Measurements from ENCODE around the gene PAIP2.
"Not testable (repeated sequence)": the region's sequence is repeated elsewhere in the genome, so short reads cannot be mapped to it uniquely, and the experiment has no call there.

The PAIP2 gene

GRCh38 chr5:139343476-139343875 is 1.8 kb downstream of the PAIP2 start:
- Histone ChIP-seq H3K36me3 (ENCODE audit: control insufficient read depth in 1 of 2, insufficient read depth in 2 of 2, low read depth in 1 of 2, low read length in 2 of 2) (peaks cover 9 to 14% of the 10 kb centered on the region in 2 experiments), H4K91ac (ENCODE audit: low read length) (no peak overlapping the region), H2BK12ac (ENCODE audit: low read length in 2 of 2) (no peak overlapping the region), H3K9me3 (ENCODE audit: control insufficient read depth, low read length) (no peaks in the 10 kb centered on the region), H3K4me3 (ENCODE audit: insufficient read depth in 1 of 2, low read depth in 1 of 2, low read length in 2 of 2) (peak overlapping the region in 1 of 2 experiments; percentile 99), H2AFZ (ENCODE audit: low read depth, low read length) (no peak overlapping the region), H2BK5ac (ENCODE audit: low read depth, low read length, poor library complexity, severe bottlenecking) (no peak overlapping the region), H3K4me1 (ENCODE audit: control insufficient read depth, insufficient read depth, low read depth, low read length) (peaks cover 3% of the 10 kb centered on the region), H3K18ac (ENCODE audit: low read depth in 1 of 2, low read length in 2 of 2) (no peak overlapping the region), H2BK120ac (ENCODE audit: low read depth, low read length) (no peak overlapping the region), H3K9ac (ENCODE audit: low read length) (peak overlapping the region; percentile 100), H3K27ac (ENCODE audit: low read length, poor library complexity, severe bottlenecking) (no peak overlapping the region), H2AK5ac (ENCODE audit: low read length, severe bottlenecking) (no peak overlapping the region), H3K4ac (ENCODE audit: low read depth in 1 of 2, low read length in 2 of 2) (no peak overlapping the region), H3K23ac (ENCODE audit: low read length in 2 of 2) (no peak overlapping the region), H3K4me2 (ENCODE audit: low read length, poor library complexity, severe bottlenecking) (peak overlapping the region; percentile 46), H2BK15ac (ENCODE audit: low read depth, poor library complexity, severe bottlenecking) (no peak overlapping the region), H3K14ac (ENCODE audit: low read length in 2 of 2) (no peak overlapping the region), H3K27me3 (ENCODE audit: control insufficient read depth in 1 of 2, insufficient read depth in 1 of 2, low read length in 2 of 2) (no peaks in the 10 kb centered on the region), H3K79me1 (replicated peaks; ENCODE audit: low read length, poor library complexity, severe bottlenecking) (no peaks in the 10 kb centered on the region), H4K8ac (ENCODE audit: low read length) (no peak overlapping the region)
- DNase-seq, result no peak
- WGBS, result 95% methylated on average over 9 of the region's 9 CpGs

- no peak overlapping the region for H2AK5ac ChIP-seq (ENCODE audit: low read length, severe bottlenecking)
- no peaks in the 10 kb centered on the region for H3K27me3 ChIP-seq (ENCODE audit: control insufficient read depth in 1 of 2, insufficient read depth in 1 of 2, low read length in 2 of 2)
- H3K18ac ChIP-seq (ENCODE audit: low read depth in 1 of 2, low read length in 2 of 2), result no peak overlapping the region
- no peak overlapping the region for H4K8ac ChIP-seq (ENCODE audit: low read length)
- no peaks in the 10 kb centered on the region for H3K79me1 ChIP-seq (replicated peaks; ENCODE audit: low read length, poor library complexity, severe bottlenecking)
- no peak overlapping the region for H2BK5ac ChIP-seq (ENCODE audit: low read depth, low read length, poor library complexity, severe bottlenecking)
- peak overlapping the region in 1 of 2 experiments; percentile 99 for H3K4me3 ChIP-seq (ENCODE audit: insufficient read depth in 1 of 2, low read depth in 1 of 2, low read length in 2 of 2)
- H2BK12ac ChIP-seq (ENCODE audit: low read length in 2 of 2), result no peak overlapping the region
- peaks cover 9 to 14% of the 10 kb centered on the region in 2 experiments for H3K36me3 ChIP-seq (ENCODE audit: control insufficient read depth in 1 of 2, insufficient read depth in 2 of 2, low read depth in 1 of 2, low read length in 2 of 2)
- H2BK120ac ChIP-seq (ENCODE audit: low read depth, low read length), result no peak overlapping the region
- DNase-seq, result no peak
- H3K23ac ChIP-seq (ENCODE audit: low read length in 2 of 2), result no peak overlapping the region
- no peak overlapping the region for H4K91ac ChIP-seq (ENCODE audit: low read length)
- no peak overlapping the region for H3K14ac ChIP-seq (ENCODE audit: low read length in 2 of 2)
- H2BK15ac ChIP-seq (ENCODE audit: low read depth, poor library complexity, severe bottlenecking), result no peak overlapping the region
- H3K4me1 ChIP-seq (ENCODE audit: control insufficient read depth, insufficient read depth, low read depth, low read length), result peaks cover 3% of the 10 kb centered on the region
- H3K9ac ChIP-seq (ENCODE audit: low read length), result no peak overlapping the region
- no peaks in the 10 kb centered on the region for H3K9me3 ChIP-seq (ENCODE audit: control insufficient read depth, low read length)
- no peak overlapping the region for H2AFZ ChIP-seq (ENCODE audit: low read depth, low read length)
- H3K4me2 ChIP-seq (ENCODE audit: low read length, poor library complexity, severe bottlenecking), result peak overlapping the region; percentile 28
- H3K27ac ChIP-seq (ENCODE audit: low read length, poor library complexity, severe bottlenecking), result no peak overlapping the region
- H3K4ac ChIP-seq (ENCODE audit: low read depth in 1 of 2, low read length in 2 of 2), result no peak overlapping the region
- 100% methylated on average over 2 of the region's 2 CpGs for WGBS
These were observed 2.5 kb downstream of the PAIP2 start for GRCh38 chr5:139344177-139344576.

GRCh38 chr5:139345442-139345841 is 3.8 kb downstream of the PAIP2 start:
- H2BK120ac ChIP-seq (ENCODE audit: low read depth, low read length); H3K9me3 ChIP-seq (ENCODE audit: control insufficient read depth, low read length); H2BK12ac ChIP-seq (ENCODE audit: low read length in 2 of 2); H3K4me3 ChIP-seq (ENCODE audit: insufficient read depth in 1 of 2, low read depth in 1 of 2, low read length in 2 of 2); H3K79me1 ChIP-seq (replicated peaks; ENCODE audit: low read length, poor library complexity, severe bottlenecking); H2AFZ ChIP-seq (ENCODE audit: low read depth, low read length); H3K4me1 ChIP-seq (ENCODE audit: control insufficient read depth, insufficient read depth, low read depth, low read length); H3K27me3 ChIP-seq (ENCODE audit: control insufficient read depth in 1 of 2, insufficient read depth in 1 of 2, low read length in 2 of 2); H2BK5ac ChIP-seq (ENCODE audit: low read depth, low read length, poor library complexity, severe bottlenecking); H4K91ac ChIP-seq (ENCODE audit: low read length); DNase-seq; H3K23ac ChIP-seq (ENCODE audit: low read length in 2 of 2); H4K8ac ChIP-seq (ENCODE audit: low read length); H3K14ac ChIP-seq (ENCODE audit: low read length in 2 of 2); H2AK5ac ChIP-seq (ENCODE audit: low read length, severe bottlenecking); H3K18ac ChIP-seq (ENCODE audit: low read depth in 1 of 2, low read length in 2 of 2); H3K4me2 ChIP-seq (ENCODE audit: low read length, poor library complexity, severe bottlenecking); H3K9ac ChIP-seq (ENCODE audit: low read length); H3K27ac ChIP-seq (ENCODE audit: low read length, poor library complexity, severe bottlenecking); H3K4ac ChIP-seq (ENCODE audit: low read depth in 1 of 2, low read length in 2 of 2); H2BK15ac ChIP-seq (ENCODE audit: low read depth, poor library complexity, severe bottlenecking): not testable (repeated sequence)
- peaks cover 9 to 14% of the 10 kb centered on the region in 2 experiments for H3K36me3 ChIP-seq (ENCODE audit: control insufficient read depth in 1 of 2, insufficient read depth in 2 of 2, low read depth in 1 of 2, low read length in 2 of 2)
- 98% methylated on average over 8 of the region's 8 CpGs for WGBS

GRCh38 chr5:139347863-139348262 is 6.2 kb downstream of the PAIP2 start:
- H2BK5ac ChIP-seq (ENCODE audit: low read depth, low read length, poor library complexity, severe bottlenecking); H3K27me3 ChIP-seq (ENCODE audit: control insufficient read depth in 1 of 2, insufficient read depth in 1 of 2, low read length in 2 of 2); H2AFZ ChIP-seq (ENCODE audit: low read depth, low read length); H2BK15ac ChIP-seq (ENCODE audit: low read depth, poor library complexity, severe bottlenecking); H2BK12ac ChIP-seq (ENCODE audit: low read length in 2 of 2); H3K4me3 ChIP-seq (ENCODE audit: insufficient read depth in 1 of 2, low read depth in 1 of 2, low read length in 2 of 2); H2AK5ac ChIP-seq (ENCODE audit: low read length, severe bottlenecking); H3K4me2 ChIP-seq (ENCODE audit: low read length, poor library complexity, severe bottlenecking); H3K18ac ChIP-seq (ENCODE audit: low read depth in 1 of 2, low read length in 2 of 2); H4K91ac ChIP-seq (ENCODE audit: low read length); H3K14ac ChIP-seq (ENCODE audit: low read length in 2 of 2); H3K79me1 ChIP-seq (replicated peaks; ENCODE audit: low read length, poor library complexity, severe bottlenecking); H3K9me3 ChIP-seq (ENCODE audit: control insufficient read depth, low read length); H4K8ac ChIP-seq (ENCODE audit: low read length); H3K27ac ChIP-seq (ENCODE audit: low read length, poor library complexity, severe bottlenecking); H2BK120ac ChIP-seq (ENCODE audit: low read depth, low read length); H3K23ac ChIP-seq (ENCODE audit: low read length in 2 of 2); DNase-seq; H3K9ac ChIP-seq (ENCODE audit: low read length); H3K4me1 ChIP-seq (ENCODE audit: control insufficient read depth, insufficient read depth, low read depth, low read length); H3K4ac ChIP-seq (ENCODE audit: low read depth in 1 of 2, low read length in 2 of 2): not testable (repeated sequence)
- peaks cover 9 to 14% of the 10 kb centered on the region in 2 experiments for H3K36me3 ChIP-seq (ENCODE audit: control insufficient read depth in 1 of 2, insufficient read depth in 2 of 2, low read depth in 1 of 2, low read length in 2 of 2)
- WGBS, result 97% methylated on average over 8 of the region's 9 CpGs

All from mesenchymal stem cell (in vitro differentiated cells and primary cell).